Measurements from ENCODE around the gene ZIM2. TPM values are rescaled to one million over a fixed set of nuclear protein-coding genes. Genes with fewer than 3 reads are reported as not detected.
"Not testable (repeated sequence)": the region's sequence is repeated elsewhere in the genome, so short reads cannot be mapped to it uniquely, and the experiment has no call there.

ZIM2 gene
- polyA plus RNA-seq (2012; ENCODE audit: insufficient read depth, insufficient read length): not detected

GRCh38 chr19:56840451-56841192 is at the start of gene ZIM2, which contains the start of gene PEG3:
Gene ZIM2 (minus strand): TSS chr19:56840726. CDS start chr19:56824277, 16,449 bp downstream.
Gene PEG3 (minus strand): TSS chr19:56840726. CDS start chr19:56824655, 16,071 bp downstream.
- H3K4me3 ChIP-seq (ENCODE audit: low read length): no peak within 1 kb of the TSS
- DNase-seq (ENCODE audit: low read depth, low spot score): no peak

- no peak for DNase-seq (ENCODE audit: low read depth, low spot score)
- H3K4me3 ChIP-seq (ENCODE audit: low read length): no peak overlapping the region
Observed at GRCh38 chr19:56885173-56885985, 44.9 kb upstream of the ZIM2 start.

GRCh38 chr19:56884441-56884840 is 43.9 kb upstream of the ZIM2 start:
- no peak for DNase-seq (ENCODE audit: low read depth, low spot score)
- no peak overlapping the region for H3K4me3 ChIP-seq (ENCODE audit: low read length)

GRCh38 chr19:56880592-56881190 is 40.2 kb upstream of the ZIM2 start:
- no peak for DNase-seq (ENCODE audit: low read depth, low spot score)
- H3K4me3 ChIP-seq (ENCODE audit: low read length): no peak overlapping the region

- no peak overlapping the region for H3K4me3 ChIP-seq (ENCODE audit: low read length)
- no peak for DNase-seq (ENCODE audit: low read depth, low spot score)
Observed at GRCh38 chr19:56877069-56877715, 36.7 kb upstream of the ZIM2 start.

- no peak for DNase-seq (ENCODE audit: low read depth, low spot score)
- no peak overlapping the region for H3K4me3 ChIP-seq (ENCODE audit: low read length)
Observed at GRCh38 chr19:56875717-56876116, 35.2 kb upstream of the ZIM2 start.

GRCh38 chr19:56874530-56874929 is 34.0 kb upstream of the ZIM2 start:
- no peak overlapping the region for H3K4me3 ChIP-seq (ENCODE audit: low read length)
- DNase-seq (ENCODE audit: low read depth, low spot score): no peak

- no peak for DNase-seq (ENCODE audit: low read depth, low spot score)
- H3K4me3 ChIP-seq (ENCODE audit: low read length): no peak overlapping the region
Observed at GRCh38 chr19:56873493-56873892, 33.0 kb upstream of the ZIM2 start.

GRCh38 chr19:56869886-56870285 is 29.4 kb upstream of the ZIM2 start:
- no peak for DNase-seq (ENCODE audit: low read depth, low spot score)
- H3K4me3 ChIP-seq (ENCODE audit: low read length): no peak overlapping the region

GRCh38 chr19:56868446-56868845 is 27.9 kb upstream of the ZIM2 start:
- no peak overlapping the region for H3K4me3 ChIP-seq (ENCODE audit: low read length)
- no peak for DNase-seq (ENCODE audit: low read depth, low spot score)

GRCh38 chr19:56866538-56866937 is 26.0 kb upstream of the ZIM2 start:
- no peak for DNase-seq (ENCODE audit: low read depth, low spot score)
- no peak overlapping the region for H3K4me3 ChIP-seq (ENCODE audit: low read length)

- DNase-seq (ENCODE audit: low read depth, low spot score): no peak
- no peak overlapping the region for H3K4me3 ChIP-seq (ENCODE audit: low read length)
Observed at GRCh38 chr19:56864443-56865125, 24.1 kb upstream of the ZIM2 start.

GRCh38 chr19:56862741-56863140 is 22.2 kb upstream of the ZIM2 start:
- no peak for DNase-seq (ENCODE audit: low read depth, low spot score)

GRCh38 chr19:56860409-56860808 is 19.9 kb upstream of the ZIM2 start:
- not testable (repeated sequence) for DNase-seq (ENCODE audit: low read depth, low spot score); H3K4me3 ChIP-seq (ENCODE audit: low read length)

More at GRCh38 chr19:56862741-56863140, 22.2 kb upstream of the ZIM2 start:
- no peak overlapping the region for H3K4me3 ChIP-seq (ENCODE audit: low read length)

GRCh38 chr19:56858026-56858425 is 17.5 kb upstream of the ZIM2 start:
- H3K4me3 ChIP-seq (ENCODE audit: low read length): no peak overlapping the region
- DNase-seq (ENCODE audit: low read depth, low spot score): no peak

- DNase-seq (ENCODE audit: low read depth, low spot score): no peak
- H3K4me3 ChIP-seq (ENCODE audit: low read length): no peak overlapping the region
Observed at GRCh38 chr19:56856822-56857221, 16.3 kb upstream of the ZIM2 start.

GRCh38 chr19:56852361-56852760 is 11.8 kb upstream of the ZIM2 start:
- not testable (repeated sequence) for H3K4me3 ChIP-seq (ENCODE audit: low read length); DNase-seq (ENCODE audit: low read depth, low spot score)

GRCh38 chr19:56848166-56848565 is 7.6 kb upstream of the ZIM2 start:
- DNase-seq (ENCODE audit: low read depth, low spot score): no peak
- H3K4me3 ChIP-seq (ENCODE audit: low read length): no peak overlapping the region

GRCh38 chr19:56842412-56842811 is 1.9 kb upstream of the ZIM2 start:
- no peak for DNase-seq (ENCODE audit: low read depth, low spot score)
- no peak overlapping the region for H3K4me3 ChIP-seq (ENCODE audit: low read length)

All from Jurkat, Clone E6-1 (cell line).